IMR-90 (cell line): ENCODE results near the gene RNPC3. TPM values are rescaled to one million over a fixed set of nuclear protein-coding genes. Genes with fewer than 3 reads are reported as not detected.

ENCODE experiments used
- ATAC-seq: fragments of 200-7000 bp; cut with Tn5 transposase; 2 replicates; pipeline ENCODE4 v1.9.1; 2020; ENCODE audit warnings: low read depth, mild to moderate bottlenecking, moderate library complexity
- BruUV-seq: library from RNA; stranded (reverse); fragments of 400-500 nt; replicated peaks from 2 replicates; lab custom pipeline; 2021; lab: Mats Ljungman, UMichigan
- CTCF ChIA-PET: fragments of 300-600 bp; formaldehyde crosslinking; extraction: SDS; loops from one replicate; lab custom pipeline; 2021; ENCODE audit warnings: antibody characterized with exemption; lab: Yijun Ruan, JAX
- POLR2A ChIA-PET: fragments of 300-600 bp; sonication (Branson Sonifier 250); formaldehyde crosslinking; loops from one replicate; lab custom pipeline; 2022; ENCODE audit warnings: antibody characterized with exemption; ENCODE audit not compliant: unreplicated experiment; lab: Charles Lee
- DNase-seq: peaks from one replicate; pipeline ENCODE4 v3.0.0; 2013
- H2AFZ ChIP-seq: replicated peaks from 2 replicates; pipeline ENCODE3; 2013; ENCODE audit warnings: low read length, mild to moderate bottlenecking; ENCODE audit not compliant: poor library complexity
- H2AK5ac ChIP-seq: 2 replicates; pipeline ENCODE4 v1.6.1; 2013; ENCODE audit warnings: low read depth, low read length, inconsistent platforms
- H2AK9ac ChIP-seq: replicated peaks from 2 replicates; pipeline ENCODE3; 2013; ENCODE audit warnings: mild to moderate bottlenecking, low read depth, low read length, moderate library complexity; ENCODE audit not compliant: poor library complexity
- H2BK120ac ChIP-seq: 2 replicates; pipeline ENCODE4 v1.6.1; 2013; ENCODE audit warnings: low read depth, low read length, inconsistent platforms
- H2BK15ac ChIP-seq: 3 replicates; pipeline ENCODE4 v1.6.1; 2013; ENCODE audit warnings: low read depth, low read length, inconsistent platforms
- H2BK20ac ChIP-seq: 2 replicates; pipeline ENCODE4 v1.6.1; 2013; ENCODE audit warnings: low read depth, mild to moderate bottlenecking, inconsistent platforms, low read length, moderate library complexity
- H2BK5ac ChIP-seq: 2 replicates; pipeline ENCODE4 v1.6.1; 2013; ENCODE audit warnings: mild to moderate bottlenecking, low read depth, low read length, inconsistent platforms; ENCODE audit not compliant: poor library complexity, severe bottlenecking
- H3K14ac ChIP-seq: replicated peaks from 2 replicates; pipeline ENCODE4 v1.6.1; 2013; ENCODE audit warnings: low read depth, low read length, inconsistent platforms
- H3K18ac ChIP-seq: 2 replicates; pipeline ENCODE4 v1.6.1; 2013; ENCODE audit warnings: low read depth, low read length, control low read depth
- H3K23ac ChIP-seq: 2 replicates; pipeline ENCODE4 v1.6.1; 2013; ENCODE audit warnings: low read depth, low read length, inconsistent platforms
- H3K27ac ChIP-seq: 2 replicates; pipeline ENCODE4 v1.5.1; 2013; ENCODE audit warnings: mild to moderate bottlenecking, control low read depth, low read length; ENCODE audit not compliant: insufficient read depth
- H3K27me3 ChIP-seq: 2 replicates; pipeline ENCODE4 v1.6.1; 2013; ENCODE audit warnings: low read length; ENCODE audit not compliant: control insufficient read depth, insufficient read depth
- H3K36me3 ChIP-seq: 2 replicates; pipeline ENCODE4 v1.6.1; 2013; ENCODE audit warnings: low read length, mixed read lengths; ENCODE audit not compliant: control insufficient read depth, insufficient read depth
- H3K4ac ChIP-seq: 2 replicates; pipeline ENCODE4 v1.6.1; 2013; ENCODE audit warnings: low read depth, low read length, inconsistent platforms
- H3K4me1 ChIP-seq: 2 replicates; pipeline ENCODE4 v1.6.1; 2013; ENCODE audit warnings: low read length, mixed read lengths; ENCODE audit not compliant: control insufficient read depth, insufficient read depth
- H3K4me2 ChIP-seq: 2 replicates; pipeline ENCODE4 v1.6.1; 2013; ENCODE audit warnings: low read depth, mild to moderate bottlenecking, control low read depth, low read length, moderate library complexity
- H3K4me3 ChIP-seq: 2 replicates; pipeline ENCODE4 v1.5.1; 2013; ENCODE audit warnings: low read depth, mild to moderate bottlenecking, control low read depth, low read length, moderate library complexity; ENCODE audit not compliant: insufficient read depth
- H3K56ac ChIP-seq: 2 replicates; pipeline ENCODE4 v1.6.1; 2013; ENCODE audit warnings: low read length, inconsistent platforms; ENCODE audit not compliant: insufficient read depth; ENCODE audit errors: extremely low read depth
- H3K79me1 ChIP-seq, 2 experiments: 2 replicates each; pipeline ENCODE4 v1.6.1; 2013; ENCODE audit warnings: low read length in 2 of 2, inconsistent platforms in 1 of 2, low read depth in 1 of 2
- H3K9ac ChIP-seq: 2 replicates; pipeline ENCODE4 v1.6.1; 2013; ENCODE audit warnings: low read depth, low read length, control low read depth
- H3K9me1 ChIP-seq: 2 replicates; pipeline ENCODE4 v1.6.1; 2013; ENCODE audit warnings: low read length, inconsistent platforms; ENCODE audit not compliant: insufficient read depth
- H3K9me3 ChIP-seq: 2 replicates; pipeline ENCODE4 v1.6.1; 2013; ENCODE audit warnings: low read length; ENCODE audit not compliant: control insufficient read depth, insufficient read depth
- H4K20me1 ChIP-seq: 2 replicates; pipeline ENCODE4 v1.6.1; 2013; ENCODE audit warnings: low read length, inconsistent platforms; ENCODE audit not compliant: insufficient read depth
- H4K5ac ChIP-seq: 2 replicates; pipeline ENCODE4 v1.6.1; 2013; ENCODE audit warnings: mild to moderate bottlenecking, low read depth, low read length, control low read depth
- H4K8ac ChIP-seq, 2 experiments: 2 replicates each; pipeline ENCODE4 v1.6.1; 2013; ENCODE audit warnings: low read depth in 2 of 2, low read length in 2 of 2, control low read depth in 1 of 2, inconsistent platforms in 1 of 2
- H4K91ac ChIP-seq: 2 replicates; pipeline ENCODE4 v1.6.1; 2013; ENCODE audit warnings: low read depth, low read length, inconsistent platforms; ENCODE audit not compliant: insufficient read depth
- BHLHE40 ChIP-seq: fragments of 150-350 bp; IDR thresholded peaks from 2 replicates; pipeline ENCODE4 v1.6.1; 2016; ENCODE audit warnings: mild to moderate bottlenecking, low read depth, low read length
- CEBPB ChIP-seq: IDR thresholded peaks from 2 replicates; pipeline ENCODE4 v1.6.1; 2012; ENCODE audit warnings: low read depth, low read length, improper control_type of control experiment
- CTCF ChIP-seq: conservative IDR thresholded peaks from 2 replicates; pipeline ENCODE4 v1.5.1; 2012; ENCODE audit warnings: mild to moderate bottlenecking, low read depth, low read length, improper control_type of control experiment
- MAFK ChIP-seq: IDR thresholded peaks from 2 replicates; pipeline ENCODE4 v1.6.1; 2012; ENCODE audit warnings: low read depth, low read length, improper control_type of control experiment
- MAZ ChIP-seq: IDR thresholded peaks from 2 replicates; pipeline ENCODE4 v1.6.1; 2012; ENCODE audit warnings: low read depth, mild to moderate bottlenecking, low read length, improper control_type of control experiment, moderate library complexity, borderline replicate concordance
- MXI1 ChIP-seq: IDR thresholded peaks from 2 replicates; pipeline ENCODE4 v1.6.1; 2012; ENCODE audit warnings: low read depth, mild to moderate bottlenecking, low read length, moderate library complexity, borderline replicate concordance
- NFE2L2 ChIP-seq: fragments of 150-350 bp; IDR thresholded peaks from 2 replicates; pipeline ENCODE4 v1.6.1; 2016; ENCODE audit warnings: low read depth, mild to moderate bottlenecking, low read length
- POLR2A ChIP-seq: IDR thresholded peaks from 2 replicates; pipeline ENCODE4 v1.6.1; 2012; ENCODE audit warnings: mild to moderate bottlenecking, low read depth, low read length
- RAD21 ChIP-seq: IDR thresholded peaks from 2 replicates; pipeline ENCODE4 v1.6.1; 2012; ENCODE audit warnings: low read length, improper control_type of control experiment
- RFX5 ChIP-seq: IDR thresholded peaks from 2 replicates; pipeline ENCODE4 v1.8.0; 2012; ENCODE audit warnings: low read depth, mild to moderate bottlenecking, low read length, moderate library complexity
- USF2 ChIP-seq: fragments of 150-350 bp; IDR thresholded peaks from 2 replicates; pipeline ENCODE4 v1.6.1; 2017; ENCODE audit warnings: mild to moderate bottlenecking, antibody characterized with exemption, low read length, low read depth
- WGBS, 2 experiments: methylation state at CpG; one replicate each; pipeline versions ENCODE4 v1.1.5 to v1.1.7; 2013; ENCODE audit warnings: missing lambda C conversion rate in 2 of 2; ENCODE audit not compliant: insufficient read length in 1 of 2; ENCODE audit errors: extremely low coverage in 2 of 2; 5-methylcytosine and 5-hydroxymethylcytosine counted together
- dilution Hi-C: fragments of 300-500 bp; cut with HindIII; formaldehyde crosslinking; loops from one replicate; pipeline ENCODE4 v1.14.3; 2018; ENCODE audit warnings: low sequenced_read_pairs; ENCODE audit not compliant: unreplicated experiment
- in situ Hi-C: fragments of 300-500 bp; cut with MboI; formaldehyde crosslinking; loops from 3 replicates; pipeline ENCODE4 v1.14.3; 2019; ENCODE audit warnings: low sequenced_read_pairs, inconsistent platforms, mixed read lengths
- intact Hi-C: fragments of 100-400 bp; cut with micrococcal nuclease; formaldehyde crosslinking; loops from 2 replicates; pipeline ENCODE4 v1.10.0; 2022
- polyA plus RNA-seq, 3 experiments: library from polyadenylated mRNA; depleted of rRNA; stranded (reverse); fragments of >200 nt; gene quantifications; 2 replicates each; pipeline ENCODE4 v1.2.3, GENCODE V29; 2012; ENCODE audit warnings: low replicate concordance in 1 of 3
- total RNA-seq: library from RNA; depleted of rRNA; stranded (reverse); fragments of >200 nt; gene quantifications from 2 replicates; pipeline ENCODE4 v1.2.3, GENCODE V29; 2012

RNPC3 gene
- total and polyA plus RNA-seq, 2 of the 4 experiments (the other 2 are of a cell fraction): 3.8 to 9.9 TPM

- BruUV-seq: no TSS peak
- H2AFZ ChIP-seq: no peak overlapping the region
- H3K27ac ChIP-seq: no peak overlapping the region
- in situ Hi-C loops (no loop called here), intact Hi-C loops (no loop called here), dilution Hi-C loops (no loop called here)
- no peak overlapping the region for H3K4me3 ChIP-seq
- no peak overlapping the region for H2AK9ac ChIP-seq
- H3K4me2 ChIP-seq: no peak overlapping the region
- no peaks in the 10 kb centered on the region for H3K9me3 ChIP-seq
- no peak overlapping the region for H3K56ac ChIP-seq
- H2BK120ac ChIP-seq: no peak overlapping the region
- H4K91ac ChIP-seq: no peak overlapping the region
- no peak for TF ChIP-seq BHLHE40
- no peak for TF ChIP-seq CEBPB
- TF ChIP-seq MAZ: no peak
- no peak for TF ChIP-seq USF2
- TF ChIP-seq CTCF: no peak
- TF ChIP-seq POLR2A: no peak
- TF ChIP-seq RAD21: no peak
- TF ChIP-seq RFX5: no peak
- TF ChIP-seq MXI1: no peak
- TF ChIP-seq MAFK: no peak
- no peak for TF ChIP-seq NFE2L2
- H2BK20ac ChIP-seq: no peak overlapping the region
- ChIA-PET POLR2A (no interaction called here), CTCF (interaction anchor here (0.6 kb wide), 1 partner anchor 1011 kb away, joined by 3 read pairs; no protein-coding TSS in a partner anchor)
- H4K20me1 ChIP-seq: no peaks in the 10 kb centered on the region
- no peak overlapping the region for H2AK5ac ChIP-seq
- H3K9ac ChIP-seq: no peak overlapping the region
- ATAC-seq (no peak), DNase-seq (no peak)
- WGBS, 2 experiments: no CpG with 5 or more reads among the region's 2 CpGs
- H2BK5ac ChIP-seq: no peak overlapping the region
- H3K27me3 ChIP-seq: no peaks in the 10 kb centered on the region
- H3K14ac ChIP-seq: no peak overlapping the region
- no peak overlapping the region for H4K5ac ChIP-seq
- H3K18ac ChIP-seq: no peak overlapping the region
- no peaks in the 10 kb centered on the region for H3K79me1 ChIP-seq
- no peaks in the 10 kb centered on the region for H3K36me3 ChIP-seq
- no peaks in the 10 kb centered on the region for H3K4me1 ChIP-seq
- H2BK15ac ChIP-seq: no peak overlapping the region
- no peaks in the 10 kb centered on the region for H3K9me1 ChIP-seq
- no peak overlapping the region for H3K23ac ChIP-seq
- H3K4ac ChIP-seq: no peak overlapping the region
- H4K8ac ChIP-seq: no peak overlapping the region
Measured at GRCh38 chr1:103584537-103584936, 59.0 kb downstream of the RNPC3 start.
